T-helper 1 cell (primary cell): ENCODE measurements around the gene METRNL.
A peak's percentile ranks its signal among the peaks of the same experiment; 100 is the strongest.

ENCODE experiments used
- DNase-seq, 5 donors: peaks; one replicate each; pipeline ENCODE4 v3.0.0-alpha.2; 2012 to 2020

METRNL gene

GRCh38 chr17:83067071-83067717, 12.2 kb upstream of the METRNL start:
- DNase-seq = peak in 2 of 5 donors; percentile 2 to 9

GRCh38 chr17:83067718-83068261, 11.6 kb upstream of the METRNL start:
- DNase-seq = no peak

- peak in 1 of 5 donors; percentile 19 for DNase-seq
Measured at GRCh38 chr17:83068641-83069570, 10.5 kb upstream of the METRNL start.

GRCh38 chr17:83069571-83069906, 9.9 kb upstream of the METRNL start:
- DNase-seq = no peak

GRCh38 chr17:83069931-83070742, 9.3 kb upstream of the METRNL start:
- DNase-seq = no peak

GRCh38 chr17:83070800-83071341, 8.5 kb upstream of the METRNL start:
- DNase-seq = no peak

- no peak for DNase-seq
Measured at GRCh38 chr17:83071365-83071764, 8.0 kb upstream of the METRNL start.

GRCh38 chr17:83071966-83072562, 7.3 kb upstream of the METRNL start:
- DNase-seq = peak in 1 of 5 donors; percentile 27

- no peak for DNase-seq
Measured at GRCh38 chr17:83072600-83073358, 6.6 kb upstream of the METRNL start.

- no peak for DNase-seq
Measured at GRCh38 chr17:83073389-83074063, 5.9 kb upstream of the METRNL start.

GRCh38 chr17:83074486-83075223, 4.8 kb upstream of the METRNL start:
- no peak for DNase-seq

GRCh38 chr17:83075270-83075880, 4.0 kb upstream of the METRNL start:
- DNase-seq = no peak

- no peak for DNase-seq
Measured at GRCh38 chr17:83076938-83077337, 2.5 kb upstream of the METRNL start.

GRCh38 chr17:83077411-83077810, 2.0 kb upstream of the METRNL start:
- no peak for DNase-seq

- DNase-seq = no peak
Measured at GRCh38 chr17:83077939-83078338, 1.5 kb upstream of the METRNL start.

GRCh38 chr17:83078378-83079351, 744 bp upstream of the METRNL start:
- peak in 1 of 5 donors; percentile 21 for DNase-seq

- peak in 1 of 5 donors; percentile 15 for DNase-seq
Measured at GRCh38 chr17:83079766-83080578, 563 bp downstream of the METRNL start.

- no peak for DNase-seq
Measured at GRCh38 chr17:83080579-83080857, 1.1 kb downstream of the METRNL start.
